HCT116 (cell line): Measurements from ENCODE around the gene CIRBP. TPM values are rescaled to one million over a fixed set of nuclear protein-coding genes. Genes with fewer than 3 reads are reported as not detected.

ENCODE experiments used
- ATAC-seq: fragments of 200-7000 bp; cut with Tn5 transposase; 2 replicates; pipeline ENCODE4 v1.9.1; 2020; ENCODE audit warnings: mild to moderate bottlenecking, moderate library complexity
- BruUV-seq: library from RNA; stranded (reverse); fragments of 400-500 nt; replicated peaks from 2 replicates; lab custom pipeline; 2021; lab: Mats Ljungman, UMichigan
- CTCF ChIA-PET: fragments of 300-600 bp; sonication (Branson Sonifier 250); formaldehyde crosslinking; loops from one replicate; lab custom pipeline; 2021; ENCODE audit warnings: antibody characterized with exemption; lab: Charles Lee
- POLR2A ChIA-PET: fragments of 300-600, 350-600 bp; sonication (Branson Sonifier 250); formaldehyde crosslinking; loops from one replicate; lab custom pipeline; 2021; ENCODE audit warnings: antibody characterized with exemption; lab: Charles Lee
- RAD21 ChIA-PET, 2 experiments: fragments of 300-600 bp; sonication (Branson Sonifier 250); formaldehyde crosslinking; loops; one replicate each; lab custom pipeline; 2023; ENCODE audit warnings: low total read pairs in 2 of 2; ENCODE audit not compliant: uncharacterized antibody in 2 of 2, unreplicated experiment in 2 of 2, low non-redundant PET in 1 of 2; lab: Charles Lee
- DNase-seq: peaks from one replicate; pipeline ENCODE4 v3.0.0-alpha.2; 2010; ENCODE audit warnings: low read depth, low spot score
- H2AFZ ChIP-seq: fragments of 200-600 bp; shearing (Covaris generic), sonication (generic); 2 replicates; pipeline ENCODE4 v1.6.1; 2017; ENCODE audit warnings: low read depth, mixed run types, mixed read lengths, antibody characterized with exemption, low read length; ENCODE audit not compliant: poor library complexity, severe bottlenecking
- H3K27ac ChIP-seq: 2 replicates; pipeline ENCODE4 v1.5.1; 2012; ENCODE audit warnings: low read depth, low read length
- H3K27me3 ChIP-seq: fragments of 200-600 bp; sonication (generic); 2 replicates; pipeline ENCODE4 v1.6.1; 2016; ENCODE audit warnings: mixed run types, low read length, mixed read lengths; ENCODE audit not compliant: insufficient read depth
- H3K36me3 ChIP-seq, 2 experiments: fragments of 200-500 bp in 1 of 2; fragments of 200-600 bp in 1 of 2; sonication (Bioruptor generic) in 1 of 2; sonication (generic) in 1 of 2; 2 replicates each; pipeline versions ENCODE4 v1.5.1 to v1.6.1; 2014 to 2016; ENCODE audit warnings: low read length in 2 of 2, inconsistent platforms in 1 of 2, mixed read lengths in 1 of 2, mixed run types in 1 of 2; ENCODE audit not compliant: insufficient read depth in 2 of 2, control insufficient read depth in 1 of 2
- H3K4me1 ChIP-seq, 2 experiments: fragments of 200-600 bp in 1 of 2; sonication (generic) in 1 of 2; 2 replicates each; pipeline versions ENCODE4 v1.5.1 to v1.6.1; 2012 to 2017; ENCODE audit warnings: low read length in 2 of 2, inconsistent platforms in 1 of 2, mild to moderate bottlenecking in 1 of 2, mixed read lengths in 1 of 2, mixed run types in 1 of 2, moderate library complexity in 1 of 2; ENCODE audit not compliant: insufficient read depth in 2 of 2, control insufficient read depth in 1 of 2
- H3K4me2 ChIP-seq: fragments of 200-600 bp; sonication (generic); 2 replicates; pipeline ENCODE4 v1.6.1; 2017; ENCODE audit warnings: mixed run types, low read length, mixed read lengths
- H3K4me3 ChIP-seq, 2 experiments: fragments of 200-600 bp in 1 of 2; sonication (generic) in 1 of 2; replicated peaks in 1 of 2; 2 replicates each; pipeline ENCODE4 v1.5.1; 2011 to 2016; ENCODE audit warnings: low read length in 2 of 2, control low read depth in 1 of 2, low read depth in 1 of 2, mild to moderate bottlenecking in 1 of 2, mixed read lengths in 1 of 2, mixed run types in 1 of 2
- H3K79me2 ChIP-seq: fragments of 200-600 bp; sonication (generic); 2 replicates; pipeline ENCODE4 v1.6.1; 2017; ENCODE audit warnings: mild to moderate bottlenecking, mixed run types, low read length, moderate library complexity, mixed read lengths; ENCODE audit not compliant: insufficient read depth
- H3K9ac ChIP-seq: fragments of 200-600 bp; sonication (generic); 2 replicates; pipeline ENCODE4 v1.6.1; 2016; ENCODE audit warnings: low read length, mixed read lengths
- H3K9me2 ChIP-seq: fragments of 200-600 bp; sonication (generic), shearing (Covaris generic); 2 replicates; pipeline ENCODE4 v1.6.1; 2017; ENCODE audit warnings: mixed run types, mild to moderate bottlenecking, moderate library complexity; ENCODE audit not compliant: insufficient read depth
- H3K9me3 ChIP-seq, 2 experiments: fragments of 200-500 bp in 1 of 2; fragments of 200-600 bp in 1 of 2; sonication (Bioruptor generic) in 1 of 2; sonication (generic) in 1 of 2; 2 replicates each; pipeline ENCODE4 v1.6.1; 2014 to 2017; ENCODE audit warnings: low read length in 2 of 2, mixed read lengths in 2 of 2, inconsistent platforms in 1 of 2, low read depth in 1 of 2, mild to moderate bottlenecking in 1 of 2, mixed run types in 1 of 2, moderate library complexity in 1 of 2; ENCODE audit not compliant: control insufficient read depth in 1 of 2, insufficient read depth in 1 of 2
- H4K20me1 ChIP-seq: fragments of 200-600 bp; sonication (generic), shearing (Covaris generic); 2 replicates; pipeline ENCODE4 v1.6.1; 2017; ENCODE audit warnings: mixed run types, mild to moderate bottlenecking, moderate library complexity; ENCODE audit not compliant: insufficient read depth
- ATF3 ChIP-seq: IDR thresholded peaks from 2 replicates; pipeline ENCODE4 v1.6.1; 2012
- CTCF ChIP-seq, 3 experiments: fragments of 200-600 bp in 1 of 3; sonication (generic) in 1 of 3; IDR thresholded peaks in 2 of 3; conservative IDR thresholded peaks in 1 of 3; 2 replicates each; pipeline ENCODE4 v1.5.1; 2012 to 2017; ENCODE audit warnings: low read depth in 2 of 3, low read length in 2 of 3, antibody characterized with exemption in 1 of 3, borderline replicate concordance in 1 of 3, control low read depth in 1 of 3, mild to moderate bottlenecking in 1 of 3, mixed read lengths in 1 of 3, mixed run types in 1 of 3, moderate library complexity in 1 of 3; ENCODE audit not compliant: insufficient read depth in 1 of 3
- ELF1 ChIP-seq: IDR thresholded peaks from 2 replicates; pipeline ENCODE4 v1.6.1; 2012; ENCODE audit warnings: low read depth, borderline replicate concordance
- EZH2 ChIP-seq: fragments of 200-600 bp; sonication (generic); IDR thresholded peaks from 2 replicates; pipeline ENCODE4 v1.6.1; 2017; ENCODE audit warnings: antibody characterized with exemption, mixed run types
- FOSL1 ChIP-seq: IDR thresholded peaks from 2 replicates; pipeline ENCODE4 v1.6.1; 2012; ENCODE audit warnings: low read depth
- JUND ChIP-seq: IDR thresholded peaks from 2 replicates; pipeline ENCODE4 v1.6.1; 2012
- POLR2A ChIP-seq: IDR thresholded peaks from 2 replicates; pipeline ENCODE4 v1.7.0; 2011; ENCODE audit warnings: borderline replicate concordance; ENCODE audit not compliant: insufficient read depth, insufficient read length; ENCODE audit errors: extremely low read depth
- POLR2AphosphoS5 ChIP-seq: IDR thresholded peaks from 2 replicates; pipeline ENCODE4 v1.6.1; 2011; ENCODE audit warnings: mild to moderate bottlenecking, low read depth, low read length, moderate library complexity
- SRF ChIP-seq: IDR thresholded peaks from 2 replicates; pipeline ENCODE4 v1.6.1; 2012; ENCODE audit warnings: low read depth
- TCF7L2 ChIP-seq: IDR thresholded peaks from 2 replicates; pipeline ENCODE4 v1.7.0; 2011; ENCODE audit warnings: borderline replicate concordance, inconsistent platforms; ENCODE audit not compliant: insufficient read depth, insufficient read length; ENCODE audit errors: extremely low read depth
- ZBTB33 ChIP-seq: IDR thresholded peaks from 2 replicates; pipeline ENCODE4 v1.6.1; 2011; ENCODE audit warnings: mild to moderate bottlenecking, low read length, moderate library complexity; ENCODE audit not compliant: insufficient replicate concordance; ENCODE audit errors: extremely low read depth
- ZFX ChIP-seq: fragments of 450-650 bp; IDR thresholded peaks from 2 replicates; pipeline ENCODE4 v1.6.1; 2017
- ZNF274 ChIP-seq: fragments of 200-500 bp; sonication (Bioruptor generic); IDR thresholded peaks from 2 replicates; pipeline ENCODE4 v1.6.1; 2014; ENCODE audit warnings: mild to moderate bottlenecking, low read depth, low read length, inconsistent platforms
- intact Hi-C: fragments of 100-400 bp; cut with micrococcal nuclease; formaldehyde crosslinking; loops from 2 replicates; pipeline ENCODE4 v1.10.0; 2022
- total RNA-seq: library from RNA; stranded (reverse); gene quantifications from one replicate; pipeline ENCODE4 v1.2.1, GENCODE V29; 2021; ENCODE audit not compliant: unreplicated experiment

The CIRBP gene
- total RNA-seq, 1 experiment from 2014 or later, result 276 TPM

GRCh38 chr19:1220477-1220930 is 48.6 kb upstream of the CIRBP start:
- intact Hi-C loops, result no loop called here
- H3K4me3 ChIP-seq, result no peak overlapping the region
- TF ChIP-seq ELF1, result no peak
- no peak for TF ChIP-seq POLR2A
- TF ChIP-seq TCF7L2, result no peak
- no peak for TF ChIP-seq ATF3
- TF ChIP-seq CTCF (IDR thresholded peaks at IDR 0.05 in 2 of 3, conservative IDR thresholded peaks at IDR 0.05 in 1 of 3; ENCODE audit: borderline replicate concordance in 1 of 3, insufficient read depth in 1 of 3, low read depth in 2 of 3, low read length in 2 of 3), result no peak
- TF ChIP-seq SRF, result no peak
- no peak for TF ChIP-seq EZH2
- TF ChIP-seq FOSL1, result no peak
- no peak for TF ChIP-seq ZFX
- TF ChIP-seq ZBTB33, result no peak
- no peak for TF ChIP-seq POLR2AphosphoS5
- no peak for TF ChIP-seq ZNF274
- no peak for TF ChIP-seq JUND
- TF ChIP-seq, all 23 proteins: peak for 0
- H3K4me2 ChIP-seq, result no peak overlapping the region
- H4K20me1 ChIP-seq, result no peaks in the 10 kb centered on the region
- ChIA-PET RAD21 (no interaction called here), POLR2A (no interaction called here), CTCF (interaction anchor here (0.6 to 0.8 kb wide), 2 partner anchors 18 to 45 kb away, joined by 3 read pairs; no protein-coding TSS in a partner anchor)
- no peak overlapping the region for H3K9ac ChIP-seq
- BruUV-seq, result no TSS peak
- no peak for ATAC-seq
- peaks cover 2 to 28% of the 10 kb centered on the region in 2 experiments for H3K4me1 ChIP-seq
- no peaks in the 10 kb centered on the region for H3K9me2 ChIP-seq
- DNase-seq, result no peak
- no peak overlapping the region for H2AFZ ChIP-seq
- H3K27ac ChIP-seq, result no peak overlapping the region; the same call in 1 of the 2 replicates
- H3K9me3 ChIP-seq, result no peaks in the 10 kb centered on the region
- H3K79me2 ChIP-seq, result peaks cover 47% of the 10 kb centered on the region
- H3K27me3 ChIP-seq, result no peaks in the 10 kb centered on the region
- H3K36me3 ChIP-seq, result peaks cover 2 to 6% of the 10 kb centered on the region in 2 experiments; a peak in 2 of 4 replicates
